GM20000 (cell line): ENCODE measurements around the gene NLRC3.

Experiments used
- DNase-seq: peaks from one replicate; pipeline ENCODE4 v3.0.0; 2012; ENCODE audit warnings: low spot score
- TF ChIP-seq, protein P1 (sequence below): IDR thresholded peaks from 2 replicates; pipeline ENCODE4 v1.5.1; 2012; ENCODE audit warnings: mild to moderate bottlenecking, control low read depth; ENCODE audit errors: extremely low read depth, missing control alignments

NLRC3 gene

GRCh38 chr16:3596101-3596861 lies 19.1 kb upstream of the NLRC3 start:
- DNase-seq = no peak
- TF ChIP-seq, protein P1, sequence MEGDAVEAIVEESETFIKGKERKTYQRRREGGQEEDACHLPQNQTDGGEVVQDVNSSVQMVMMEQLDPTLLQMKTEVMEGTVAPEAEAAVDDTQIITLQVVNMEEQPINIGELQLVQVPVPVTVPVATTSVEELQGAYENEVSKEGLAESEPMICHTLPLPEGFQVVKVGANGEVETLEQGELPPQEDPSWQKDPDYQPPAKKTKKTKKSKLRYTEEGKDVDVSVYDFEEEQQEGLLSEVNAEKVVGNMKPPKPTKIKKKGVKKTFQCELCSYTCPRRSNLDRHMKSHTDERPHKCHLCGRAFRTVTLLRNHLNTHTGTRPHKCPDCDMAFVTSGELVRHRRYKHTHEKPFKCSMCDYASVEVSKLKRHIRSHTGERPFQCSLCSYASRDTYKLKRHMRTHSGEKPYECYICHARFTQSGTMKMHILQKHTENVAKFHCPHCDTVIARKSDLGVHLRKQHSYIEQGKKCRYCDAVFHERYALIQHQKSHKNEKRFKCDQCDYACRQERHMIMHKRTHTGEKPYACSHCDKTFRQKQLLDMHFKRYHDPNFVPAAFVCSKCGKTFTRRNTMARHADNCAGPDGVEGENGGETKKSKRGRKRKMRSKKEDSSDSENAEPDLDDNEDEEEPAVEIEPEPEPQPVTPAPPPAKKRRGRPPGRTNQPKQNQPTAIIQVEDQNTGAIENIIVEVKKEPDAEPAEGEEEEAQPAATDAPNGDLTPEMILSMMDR = no peak

DNA sequence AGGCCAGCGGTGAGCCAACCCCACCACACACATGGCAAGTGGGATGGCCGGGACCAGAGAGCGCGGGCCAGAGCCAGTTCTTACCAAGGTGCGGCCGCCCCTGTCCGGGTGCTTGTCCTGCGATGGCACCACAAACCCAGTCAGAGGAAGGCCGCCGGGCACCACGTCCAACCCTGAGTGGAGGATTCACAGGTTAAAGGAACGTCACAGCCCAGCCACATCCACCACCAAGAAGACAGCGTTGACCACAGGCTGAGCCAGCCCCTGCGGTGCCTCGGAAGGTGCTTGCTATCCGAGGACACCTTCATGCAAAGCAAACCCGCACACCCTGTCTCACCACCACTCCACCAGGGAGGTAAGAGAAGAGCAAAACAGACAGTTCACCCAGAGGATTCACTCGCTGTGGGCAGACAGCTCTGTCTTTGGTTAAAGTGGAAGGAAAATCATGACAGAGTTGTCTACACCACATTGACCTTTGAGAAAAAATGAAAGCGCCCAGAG lies 18.4 kb upstream of the NLRC3 start:
- TF ChIP-seq, protein P1 = no peak
- no peak for DNase-seq

DNA sequence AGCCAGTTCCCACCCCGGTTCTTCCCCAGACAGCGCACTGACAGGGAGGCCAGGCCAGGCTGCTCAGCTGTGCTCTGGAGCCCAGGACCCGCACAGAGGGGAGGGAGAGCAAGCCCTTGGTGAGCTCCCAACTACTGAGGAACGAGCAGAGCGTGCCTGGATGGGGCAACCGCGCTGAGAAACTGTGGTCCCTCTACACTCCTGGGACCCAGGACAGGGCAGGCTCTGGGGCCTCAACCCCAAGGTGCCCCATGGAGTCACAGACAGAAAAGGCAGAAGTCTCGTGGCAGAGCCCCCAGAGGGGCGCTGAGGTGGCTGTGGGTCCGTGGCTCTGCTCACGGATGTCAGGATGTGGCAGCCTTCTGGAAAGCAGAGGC lies 17.9 kb upstream of the NLRC3 start:
- no peak for DNase-seq
- TF ChIP-seq, protein P1 = no peak

- DNase-seq = no peak
- TF ChIP-seq, protein P1 = no peak
These were observed 17.3 kb upstream of the NLRC3 start for GRCh38 chr16:3594316-3595109.

DNA sequence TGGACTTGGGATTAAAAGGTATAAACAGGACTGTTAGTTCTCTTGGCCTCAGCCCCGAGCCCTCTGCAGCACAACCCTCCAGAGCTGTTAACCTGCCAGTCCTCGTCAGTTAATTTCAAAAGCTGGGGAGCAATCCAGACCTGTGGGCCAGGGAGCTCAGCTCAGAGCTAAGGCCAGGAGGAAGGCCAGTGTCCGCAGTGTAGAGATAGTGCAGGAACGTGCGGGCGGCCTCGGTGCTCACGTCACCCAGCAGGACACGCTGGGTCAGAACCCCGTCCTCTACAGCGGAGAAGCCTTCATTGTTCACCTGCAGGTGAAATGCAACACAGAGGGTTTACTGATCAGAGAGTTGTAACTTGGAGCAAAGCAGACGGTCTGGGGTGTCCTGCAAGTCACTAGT lies 15.4 kb upstream of the NLRC3 start:
- TF ChIP-seq, protein P1 = no peak
- DNase-seq = no peak

GRCh38 chr16:3591991-3592390 lies 14.8 kb upstream of the NLRC3 start:
- DNase-seq = no peak
- TF ChIP-seq, protein P1 = no peak

GRCh38 chr16:3591436-3591803 lies 14.2 kb upstream of the NLRC3 start:
- DNase-seq = no peak

More at GRCh38 chr16:3591436-3591803, 14.2 kb upstream of the NLRC3 start:
- TF ChIP-seq, protein P1 = no peak
